H1 (cell line): ENCODE measurements around the gene GUCY2C. TPM values are rescaled to one million over a fixed set of nuclear protein-coding genes. Genes with fewer than 3 reads are reported as not detected.

ENCODE experiments used
- CTCF ChIA-PET: fragments of 300-600 bp; sonication (Branson Sonifier 250); formaldehyde crosslinking; loops from one replicate; lab custom pipeline; 2021; ENCODE audit not compliant: partially characterized antibody; lab: Charles Lee
- POLR2A ChIA-PET: fragments of 300-600 bp; sonication (Branson Sonifier 250); formaldehyde crosslinking; loops from one replicate; lab custom pipeline; 2021; ENCODE audit warnings: inconsistent platforms; ENCODE audit not compliant: partially characterized antibody; lab: Charles Lee
- DNase-seq, 2 experiments: peaks; one replicate each; pipeline versions ENCODE4 v3.0.0 to v3.0.0-alpha.2; 2010 to 2022; ENCODE audit warnings: low spot score in 2 of 2, low read depth in 1 of 2, mixed read lengths in 1 of 2
- FAIRE-seq: peaks from 2 replicates; lab custom pipeline; 2011; peaks lifted over from hg19 to GRCh38; lab: Jason Lieb, UNC
- H2AFZ ChIP-seq: 2 replicates; pipeline ENCODE4 v1.8.1; 2012; ENCODE audit warnings: low read length, inconsistent platforms
- H2AK5ac ChIP-seq: 2 replicates; pipeline ENCODE4 v1.6.1; 2013; ENCODE audit warnings: low read depth, low read length
- H2BK120ac ChIP-seq: replicated peaks from 2 replicates; pipeline ENCODE3; 2013; ENCODE audit warnings: low read depth, low read length, inconsistent platforms
- H2BK12ac ChIP-seq: 2 replicates; pipeline ENCODE4 v1.6.1; 2013; ENCODE audit warnings: low read depth, low read length
- H2BK15ac ChIP-seq: 2 replicates; pipeline ENCODE4 v1.6.1; 2013; ENCODE audit warnings: low read length
- H2BK20ac ChIP-seq: 2 replicates; pipeline ENCODE4 v1.6.1; 2013; ENCODE audit warnings: low read length
- H2BK5ac ChIP-seq: 2 replicates; pipeline ENCODE4 v1.6.1; 2013; ENCODE audit warnings: low read depth, low read length
- H3K14ac ChIP-seq: 2 replicates; pipeline ENCODE4 v1.6.1; 2013; ENCODE audit warnings: inconsistent platforms; ENCODE audit not compliant: insufficient read length
- H3K18ac ChIP-seq: 2 replicates; pipeline ENCODE4 v1.6.1; 2013; ENCODE audit warnings: low read length; ENCODE audit errors: extremely low read depth
- H3K23ac ChIP-seq: 2 replicates; pipeline ENCODE4 v1.6.1; 2013; ENCODE audit warnings: inconsistent platforms; ENCODE audit not compliant: insufficient read length
- H3K23me2 ChIP-seq: 2 replicates; pipeline ENCODE4 v1.6.1; 2013; ENCODE audit warnings: low read depth, low read length
- H3K27ac ChIP-seq: 2 replicates; pipeline ENCODE4 v1.6.1; 2011; ENCODE audit warnings: low read depth, low read length, inconsistent platforms
- H3K27me3 ChIP-seq, 4 experiments: replicated peaks in 1 of 4; 1 replicate in 1 of 4; 2 replicates in 3 of 4; pipeline versions ENCODE4 v1.6.1 to v1.8.1; 2011 to 2013; ENCODE audit warnings: low read length in 3 of 4, mild to moderate bottlenecking in 3 of 4, inconsistent platforms in 2 of 4, mixed read lengths in 2 of 4, moderate library complexity in 1 of 4; ENCODE audit not compliant: control insufficient read depth in 3 of 4, insufficient read depth in 3 of 4; ENCODE audit errors: extremely low read depth in 1 of 4
- H3K36me3 ChIP-seq, 4 experiments: 2 replicates each; pipeline versions ENCODE4 v1.6.1 to v1.8.1; 2011 to 2013; ENCODE audit warnings: mild to moderate bottlenecking in 4 of 4, low read length in 3 of 4, moderate library complexity in 2 of 4, control low read depth in 1 of 4, inconsistent platforms in 1 of 4; ENCODE audit not compliant: insufficient read depth in 4 of 4, control insufficient read depth in 2 of 4
- H3K4ac ChIP-seq: replicated peaks from 2 replicates; pipeline ENCODE3; 2013; ENCODE audit warnings: low read length, low read depth, mixed read lengths, inconsistent platforms; ENCODE audit not compliant: insufficient read length
- H3K4me1 ChIP-seq, 4 experiments: replicated peaks in 1 of 4; 1 replicate in 1 of 4; 2 replicates in 3 of 4; pipeline versions ENCODE4 v1.6.1 to v1.8.1; 2011 to 2013; ENCODE audit warnings: low read length in 3 of 4, inconsistent platforms in 2 of 4, mixed read lengths in 1 of 4; ENCODE audit not compliant: insufficient read depth in 4 of 4, control insufficient read depth in 3 of 4
- H3K4me2 ChIP-seq, 2 experiments: 2 replicates each; pipeline versions ENCODE4 v1.6.1 to v1.8.1; 2011 to 2013; ENCODE audit warnings: low read depth in 2 of 2, low read length in 2 of 2, control low read depth in 1 of 2, inconsistent platforms in 1 of 2, mild to moderate bottlenecking in 1 of 2; ENCODE audit not compliant: insufficient read depth in 1 of 2
- H3K4me3 ChIP-seq, 4 experiments: fragments of 200-600, 300-600 bp in 1 of 4; sonication (generic), shearing (Covaris generic), sonication (Bioruptor Twin) in 1 of 4; 2 replicates each; pipeline versions ENCODE4 v1.5.1 to v1.8.1; 2011 to 2016; ENCODE audit warnings: low read length in 4 of 4, low read depth in 3 of 4, control low read depth in 2 of 4, inconsistent platforms in 2 of 4, mild to moderate bottlenecking in 2 of 4, mixed read lengths in 1 of 4, moderate library complexity in 1 of 4; ENCODE audit not compliant: insufficient read depth in 2 of 4; ENCODE audit errors: extremely low read depth in 1 of 4
- H3K56ac ChIP-seq: replicated peaks from 2 replicates; pipeline ENCODE3; 2013; ENCODE audit warnings: low read depth, mild to moderate bottlenecking, mixed read lengths, low read length, inconsistent platforms; ENCODE audit not compliant: insufficient read length
- H3K79me1 ChIP-seq: 2 replicates; pipeline ENCODE4 v1.6.1; 2013; ENCODE audit warnings: low read depth, low read length, control low read depth
- H3K79me2 ChIP-seq, 2 experiments: 2 replicates each; pipeline versions ENCODE4 v1.6.1 to v1.8.1; 2012 to 2013; ENCODE audit warnings: low read length in 2 of 2, mild to moderate bottlenecking in 2 of 2, inconsistent platforms in 1 of 2; ENCODE audit not compliant: insufficient read depth in 2 of 2, control insufficient read depth in 1 of 2
- H3K9ac ChIP-seq, 4 experiments: replicated peaks in 1 of 4; 1 replicate in 1 of 4; 2 replicates in 3 of 4; pipeline versions ENCODE4 v1.6.1 to v1.8.1; 2011 to 2013; ENCODE audit warnings: low read depth in 3 of 4, low read length in 3 of 4, control low read depth in 2 of 4, mild to moderate bottlenecking in 2 of 4, moderate library complexity in 2 of 4, inconsistent platforms in 1 of 4; ENCODE audit errors: extremely low read depth in 1 of 4
- H3K9me3 ChIP-seq, 2 experiments: 2 replicates each; pipeline versions ENCODE4 v1.6.1 to v1.8.1; 2012 to 2013; ENCODE audit warnings: mild to moderate bottlenecking in 2 of 2, moderate library complexity in 2 of 2, control low read depth in 1 of 2, inconsistent platforms in 1 of 2, low read depth in 1 of 2, low read length in 1 of 2, mixed read lengths in 1 of 2; ENCODE audit not compliant: insufficient read depth in 2 of 2
- H4K20me1 ChIP-seq, 2 experiments: replicated peaks in 1 of 2; 2 replicates each; pipeline versions ENCODE3 to v1.8.1; 2011 to 2013; ENCODE audit warnings: inconsistent platforms in 2 of 2, low read length in 2 of 2, mild to moderate bottlenecking in 1 of 2; ENCODE audit not compliant: insufficient read depth in 2 of 2, control insufficient read depth in 1 of 2
- H4K5ac ChIP-seq: 2 replicates; pipeline ENCODE4 v1.6.1; 2013; ENCODE audit warnings: low read length, low read depth, mixed read lengths, inconsistent platforms; ENCODE audit not compliant: insufficient read length
- H4K8ac ChIP-seq: 2 replicates; pipeline ENCODE4 v1.8.0; 2013; ENCODE audit warnings: mild to moderate bottlenecking, moderate library complexity, low read length, inconsistent platforms; ENCODE audit not compliant: insufficient read depth; ENCODE audit errors: extremely low read depth
- H4K91ac ChIP-seq: replicated peaks from 2 replicates; pipeline ENCODE3; 2013; ENCODE audit warnings: low read length, mixed read lengths, inconsistent platforms; ENCODE audit not compliant: insufficient read length
- CTCF ChIP-seq, 3 experiments: IDR thresholded peaks; 1 replicate in 2 of 3; 2 replicates in 1 of 3; pipeline versions ENCODE4 v1.5.1 to v1.6.1; 2011; ENCODE audit warnings: low read length in 3 of 3, mild to moderate bottlenecking in 3 of 3, inconsistent platforms in 2 of 3, low read depth in 1 of 3, moderate library complexity in 1 of 3; ENCODE audit not compliant: insufficient read depth in 1 of 3; ENCODE audit errors: control extremely low read depth in 1 of 3
- POLR2AphosphoS5 ChIP-seq: IDR thresholded peaks from 2 replicates; pipeline ENCODE4 v1.6.1; 2011; ENCODE audit warnings: low read depth, low read length
- TAF1 ChIP-seq: IDR thresholded peaks from 2 replicates; pipeline ENCODE4 v1.6.1; 2011; ENCODE audit warnings: mild to moderate bottlenecking, low read depth, low read length
- TCF12 ChIP-seq: IDR thresholded peaks from 2 replicates; pipeline ENCODE4 v1.6.1; 2011; ENCODE audit warnings: low read depth, mild to moderate bottlenecking, low read length
- WGBS, 2 experiments: shearing (Covaris generic) in 1 of 2; methylation state at CpG; one replicate each; pipeline versions ENCODE4 v1.1.6 to v1.1.7; 2013 to 2015; ENCODE audit warnings: low lambda C conversion rate in 2 of 2, mixed read lengths in 2 of 2, inconsistent platforms in 1 of 2, low coverage in 1 of 2, missing lambda C conversion rate in 1 of 2; ENCODE audit not compliant: insufficient replicate concordance in 2 of 2, insufficient coverage in 1 of 2, insufficient read length in 1 of 2; ENCODE audit errors: extremely low coverage in 1 of 2, missing lambda C conversion rate in 1 of 2; 5-methylcytosine and 5-hydroxymethylcytosine counted together
- polyA plus RNA-seq, 7 experiments: library from polyadenylated mRNA; depleted of rRNA in 3 of 7; stranded (reverse) in 5 of 7; unstranded in 2 of 7; fragments of >200 nt in 5 of 7; fragments of 200-250 nt in 2 of 7; gene quantifications; 1 replicate in 5 of 7; 2 replicates in 1 of 7; 4 replicates in 1 of 7; pipeline versions ENCODE4 v1.2.1 to v1.2.3, GENCODE V29; 2011 to 2013; ENCODE audit warnings: missing spikeins in 2 of 7, mixed read lengths in 2 of 7
- total RNA-seq: library from RNA; stranded (reverse); fragmentation: NEBNext Ultra II Directional; extraction: Animal tissue kit (Norgen Biotek cat#: 25700); gene quantifications from 2 replicates; pipeline ENCODE4 v1.2.1, GENCODE V29; 2021
- TF ChIP-seq, protein P1 (sequence below): IDR thresholded peaks from 2 replicates; pipeline ENCODE4 v1.6.1; 2012; ENCODE audit warnings: low read length, inconsistent platforms

GUCY2C gene
- total and polyA plus RNA-seq, 2 of the 8 experiments (the other 6 are each of a cell fraction or from before 2014, with no cell fraction given) = 1.9 to 3.2 TPM

DNA sequence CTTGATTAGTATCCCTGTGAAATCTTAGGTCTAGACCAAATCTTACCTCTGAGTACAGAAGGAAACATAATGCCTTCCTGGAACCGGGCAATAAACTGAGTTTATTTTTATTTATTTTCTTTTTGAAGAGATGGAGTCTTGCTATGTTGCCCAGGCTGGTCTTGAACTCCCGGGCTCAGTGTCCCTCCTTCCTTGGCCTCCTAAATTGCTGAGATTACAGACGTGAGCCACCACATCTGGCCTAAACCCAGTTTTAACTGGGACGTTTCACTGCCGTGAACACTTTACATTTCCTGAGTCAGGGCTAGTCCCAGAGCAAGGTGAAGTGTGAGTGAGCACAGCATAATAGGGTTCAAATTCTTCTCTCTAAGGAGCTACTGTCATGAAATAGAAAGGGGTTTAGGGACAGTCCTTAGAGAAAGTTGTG, 671 bp downstream of the GUCY2C start:
- H4K5ac ChIP-seq = no peak overlapping the region
- H3K4ac ChIP-seq = no peak overlapping the region
- H4K20me1 ChIP-seq = peaks cover 4 to 9% of the 10 kb centered on the region in 2 experiments
- no peak overlapping the region for H2BK15ac ChIP-seq
- H2BK120ac ChIP-seq = no peak overlapping the region
- H4K91ac ChIP-seq = no peak overlapping the region
- CTCF ChIA-PET = interaction anchor here (1.2 kb wide), 1 partner anchor 40 kb away, joined by 5 read pairs; no protein-coding TSS in a partner anchor
- H3K56ac ChIP-seq = no peak overlapping the region
- H3K36me3 ChIP-seq = peaks cover 0 to 25% (median 7%) of the 10 kb centered on the region in 4 experiments; a peak in 4 of 8 replicates
- no peak overlapping the region for H2BK20ac ChIP-seq
- H4K8ac ChIP-seq = no peak overlapping the region
- no peak overlapping the region for H3K4me3 ChIP-seq
- no peaks in the 10 kb centered on the region for H3K79me1 ChIP-seq
- H2AFZ ChIP-seq = no peak overlapping the region
- no peaks in the 10 kb centered on the region for H3K79me2 ChIP-seq
- POLR2A ChIA-PET = interaction anchor here (2.3 to 12.8 kb wide), 5 partner anchors 9 to 76 kb away, joined by 9 to 167 read pairs (median 43); a partner anchor contains a TSS
- H3K18ac ChIP-seq = no peak overlapping the region
- no peak overlapping the region for H3K27ac ChIP-seq
- H3K27me3 ChIP-seq = no peaks in the 10 kb centered on the region; a peak in 2 of 7 replicates
- H3K14ac ChIP-seq = no peak overlapping the region
- H3K9me3 ChIP-seq = no peaks in the 10 kb centered on the region
- DNase-seq = no peak
- H3K23me2 ChIP-seq = no peaks in the 10 kb centered on the region
- H3K23ac ChIP-seq = no peak overlapping the region
- no peak overlapping the region for H2AK5ac ChIP-seq
- H2BK5ac ChIP-seq = no peak overlapping the region
- H3K4me1 ChIP-seq = no peaks in the 10 kb centered on the region; a peak in 1 of 7 replicates
- no peak overlapping the region for H2BK12ac ChIP-seq
- no peak overlapping the region for H3K4me2 ChIP-seq
- no peak overlapping the region for H3K9ac ChIP-seq
- WGBS, 2 experiments = 90% methylated on average over 5 of the region's 5 CpGs; no CpG with 5 or more reads in 1 of the 2 experiments
- TF ChIP-seq, protein P1, sequence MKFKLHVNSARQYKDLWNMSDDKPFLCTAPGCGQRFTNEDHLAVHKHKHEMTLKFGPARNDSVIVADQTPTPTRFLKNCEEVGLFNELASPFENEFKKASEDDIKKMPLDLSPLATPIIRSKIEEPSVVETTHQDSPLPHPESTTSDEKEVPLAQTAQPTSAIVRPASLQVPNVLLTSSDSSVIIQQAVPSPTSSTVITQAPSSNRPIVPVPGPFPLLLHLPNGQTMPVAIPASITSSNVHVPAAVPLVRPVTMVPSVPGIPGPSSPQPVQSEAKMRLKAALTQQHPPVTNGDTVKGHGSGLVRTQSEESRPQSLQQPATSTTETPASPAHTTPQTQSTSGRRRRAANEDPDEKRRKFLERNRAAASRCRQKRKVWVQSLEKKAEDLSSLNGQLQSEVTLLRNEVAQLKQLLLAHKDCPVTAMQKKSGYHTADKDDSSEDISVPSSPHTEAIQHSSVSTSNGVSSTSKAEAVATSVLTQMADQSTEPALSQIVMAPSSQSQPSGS = 0 out of 2 replicates have a peak, but pooled peaks have one; percentile 31
- TF ChIP-seq TCF12 = no peak
- TF ChIP-seq POLR2AphosphoS5 = 0 out of 2 replicates have a peak, but pooled peaks have one; percentile 18
- no peak for TF ChIP-seq TAF1
- TF ChIP-seq CTCF (IDR thresholded peaks at IDR 0.05; ENCODE audit: control extremely low read depth in 1 of 3, insufficient read depth in 1 of 3, low read depth in 1 of 3, low read length in 3 of 3) = no peak
- FAIRE-seq = no peak
